NCI-H1417 (cell line): ENCODE data around the gene TNFSF13.
A peak's percentile ranks its signal among the peaks of the same experiment; 100 is the strongest.

Source experiments
- DNase-seq, 3 experiments: peaks; one replicate each; lab custom pipeline; 2025; lab: John Stamatoyannopoulos, UW

The TNFSF13 gene, protein sequence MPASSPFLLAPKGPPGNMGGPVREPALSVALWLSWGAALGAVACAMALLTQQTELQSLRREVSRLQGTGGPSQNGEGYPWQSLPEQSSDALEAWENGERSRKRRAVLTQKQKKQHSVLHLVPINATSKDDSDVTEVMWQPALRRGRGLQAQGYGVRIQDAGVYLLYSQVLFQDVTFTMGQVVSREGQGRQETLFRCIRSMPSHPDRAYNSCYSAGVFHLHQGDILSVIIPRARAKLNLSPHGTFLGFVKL

DNA sequence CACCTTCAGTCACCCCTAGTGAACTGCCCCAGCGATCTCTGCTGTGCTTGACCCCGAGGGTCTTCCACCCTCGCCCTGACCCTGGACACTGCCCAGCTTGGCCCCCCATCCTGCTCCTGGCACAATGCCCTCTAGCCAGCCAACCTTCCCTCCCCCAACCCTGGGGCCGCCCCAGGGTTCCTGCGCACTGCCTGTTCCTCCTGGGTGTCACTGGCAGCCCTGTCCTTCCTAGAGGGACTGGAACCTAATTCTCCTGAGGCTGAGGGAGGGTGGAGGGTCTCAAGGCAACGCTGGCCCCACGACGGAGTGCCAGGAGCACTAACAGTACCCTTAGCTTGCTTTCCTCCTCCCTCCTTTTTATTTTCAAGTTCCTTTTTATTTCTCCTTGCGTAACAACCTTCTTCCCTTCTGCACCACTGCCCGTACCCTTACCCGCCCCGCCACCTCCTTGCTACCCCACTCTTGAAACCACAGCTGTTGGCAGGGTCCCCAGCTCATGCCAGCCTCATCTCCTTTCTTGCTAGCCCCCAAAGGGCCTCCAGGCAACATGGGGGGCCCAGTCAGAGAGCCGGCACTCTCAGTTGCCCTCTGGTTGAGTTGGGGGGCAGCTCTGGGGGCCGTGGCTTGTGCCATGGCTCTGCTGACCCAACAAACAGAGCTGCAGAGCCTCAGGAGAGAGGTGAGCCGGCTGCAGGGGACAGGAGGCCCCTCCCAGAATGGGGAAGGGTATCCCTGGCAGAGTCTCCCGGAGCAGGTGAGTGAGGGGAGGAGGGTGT, at the start of gene TNFSF13:
Gene TNFSF13 (plus strand): TSS at position 207 of the 776 bp plus-strand sequence. CDS start 290 bp downstream, at position 497.
- peak in 2 of 3 experiments; percentile 30 to 42 for DNase-seq

DNA sequence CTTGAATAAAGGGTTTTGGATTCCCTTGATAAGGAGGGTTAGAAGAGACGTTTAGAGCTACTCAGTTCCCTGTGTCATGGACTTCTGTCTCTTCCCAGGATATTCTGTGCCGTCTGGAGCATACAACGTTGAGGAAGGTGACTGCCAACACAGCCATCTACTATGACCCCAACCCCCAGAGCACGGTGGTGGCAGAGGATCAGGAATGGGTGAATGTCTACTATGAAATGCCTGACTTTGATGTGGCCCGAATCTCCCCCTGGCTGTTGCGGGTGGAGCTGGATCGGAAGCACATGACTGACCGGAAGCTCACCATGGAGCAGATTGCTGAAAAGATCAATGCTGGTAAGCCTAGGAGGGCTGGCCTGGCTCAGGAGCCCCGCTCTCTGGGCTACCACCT, 49.7 kb upstream of the TNFSF13 start:
- no peak for DNase-seq

DNA sequence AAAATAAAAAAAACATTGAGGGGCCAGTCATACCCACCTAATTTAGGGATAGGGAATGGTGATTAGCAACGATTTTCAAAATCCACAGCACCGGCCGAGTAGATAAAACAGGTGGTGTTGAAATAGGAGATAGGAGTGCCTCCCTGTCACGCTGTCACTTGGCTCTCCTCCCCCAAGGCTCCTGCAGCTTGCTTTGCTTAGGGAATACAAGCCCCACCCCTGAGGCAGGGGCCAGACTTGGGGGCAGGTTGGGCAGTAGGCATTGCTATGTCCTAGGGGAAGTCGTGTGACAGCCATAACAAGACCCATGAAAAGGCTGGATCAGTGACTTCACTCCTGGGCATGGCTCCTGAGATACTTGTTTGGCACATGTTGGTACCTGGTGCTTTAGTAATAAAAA, 48.6 kb upstream of the TNFSF13 start:
- no peak for DNase-seq

DNA sequence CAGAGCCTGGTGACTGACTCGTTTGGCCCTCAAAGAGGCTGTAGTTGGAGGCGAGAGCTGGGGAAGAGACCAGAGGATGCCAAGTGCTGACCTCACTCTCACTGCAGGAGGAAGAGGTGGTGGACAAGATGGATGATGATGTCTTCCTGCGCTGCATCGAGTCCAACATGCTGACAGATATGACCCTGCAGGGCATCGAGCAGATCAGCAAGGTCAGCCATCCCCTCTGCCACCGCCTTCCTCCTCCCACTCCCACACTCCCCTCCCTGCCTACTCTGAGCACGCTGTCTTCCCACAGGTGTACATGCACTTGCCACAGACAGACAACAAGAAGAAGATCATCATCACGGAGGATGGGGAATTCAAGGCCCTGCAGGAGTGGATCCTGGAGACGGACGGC, 47.4 kb upstream of the TNFSF13 start:
- DNase-seq, result no peak

DNA sequence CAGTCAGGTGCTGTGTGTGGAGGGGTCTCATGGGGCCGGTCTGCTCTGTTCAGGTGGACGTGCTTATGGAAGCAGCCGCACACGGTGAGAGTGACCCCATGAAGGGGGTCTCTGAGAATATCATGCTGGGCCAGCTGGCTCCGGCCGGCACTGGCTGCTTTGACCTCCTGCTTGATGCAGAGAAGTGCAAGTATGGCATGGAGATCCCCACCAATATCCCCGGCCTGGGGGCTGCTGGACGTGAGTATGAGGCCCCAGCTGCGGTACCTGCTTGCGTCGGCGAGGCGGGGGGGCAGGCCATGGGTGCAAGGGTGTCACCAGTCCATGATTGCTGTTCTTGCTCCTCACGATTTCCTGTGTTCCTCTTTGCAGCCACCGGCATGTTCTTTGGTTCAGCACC, 46.4 kb upstream of the TNFSF13 start:
- DNase-seq, result no peak

DNA sequence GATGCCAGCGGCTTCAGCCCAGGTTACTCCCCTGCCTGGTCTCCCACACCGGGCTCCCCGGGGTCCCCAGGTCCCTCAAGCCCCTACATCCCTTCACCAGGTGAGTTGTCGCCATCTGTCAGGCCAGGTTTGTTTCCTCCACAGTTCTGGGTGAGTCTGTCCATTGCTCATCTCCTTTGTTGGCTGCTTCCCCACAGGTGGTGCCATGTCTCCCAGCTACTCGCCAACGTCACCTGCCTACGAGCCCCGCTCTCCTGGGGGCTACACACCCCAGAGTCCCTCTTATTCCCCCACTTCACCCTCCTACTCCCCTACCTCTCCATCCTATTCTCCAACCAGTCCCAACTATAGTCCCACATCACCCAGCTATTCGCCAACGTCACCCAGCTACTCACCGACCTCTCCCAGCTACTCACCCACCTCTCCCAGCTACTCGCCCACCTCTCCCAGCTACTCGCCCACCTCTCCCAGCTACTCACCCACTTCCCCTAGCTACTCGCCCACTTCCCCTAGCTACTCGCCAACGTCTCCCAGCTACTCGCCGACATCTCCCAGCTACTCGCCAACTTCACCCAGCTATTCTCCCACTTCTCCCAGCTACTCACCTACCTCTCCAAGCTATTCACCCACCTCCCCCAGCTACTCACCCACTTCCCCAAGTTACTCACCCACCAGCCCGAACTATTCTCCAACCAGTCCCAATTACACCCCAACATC, 45.6 kb upstream of the TNFSF13 start:
- no peak for DNase-seq

DNA sequence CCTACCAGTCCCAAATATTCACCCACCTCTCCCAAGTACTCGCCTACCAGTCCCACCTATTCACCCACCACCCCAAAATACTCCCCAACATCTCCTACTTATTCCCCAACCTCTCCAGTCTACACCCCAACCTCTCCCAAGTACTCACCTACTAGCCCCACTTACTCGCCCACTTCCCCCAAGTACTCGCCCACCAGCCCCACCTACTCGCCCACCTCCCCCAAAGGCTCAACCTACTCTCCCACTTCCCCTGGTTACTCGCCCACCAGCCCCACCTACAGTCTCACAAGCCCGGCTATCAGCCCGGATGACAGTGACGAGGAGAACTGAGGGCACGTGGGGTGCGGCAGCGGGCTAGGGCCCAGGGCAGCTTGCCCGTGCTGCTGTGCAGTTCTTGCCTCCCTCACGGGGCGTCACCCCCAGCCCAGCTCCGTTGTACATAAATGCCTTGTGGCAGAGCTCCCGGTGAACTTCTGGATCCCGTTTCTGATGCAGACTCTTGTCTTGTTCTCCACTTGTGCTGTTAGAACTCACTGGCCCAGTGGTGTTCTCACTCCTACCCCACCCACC, 44.6 kb upstream of the TNFSF13 start:
- no peak for DNase-seq

DNA sequence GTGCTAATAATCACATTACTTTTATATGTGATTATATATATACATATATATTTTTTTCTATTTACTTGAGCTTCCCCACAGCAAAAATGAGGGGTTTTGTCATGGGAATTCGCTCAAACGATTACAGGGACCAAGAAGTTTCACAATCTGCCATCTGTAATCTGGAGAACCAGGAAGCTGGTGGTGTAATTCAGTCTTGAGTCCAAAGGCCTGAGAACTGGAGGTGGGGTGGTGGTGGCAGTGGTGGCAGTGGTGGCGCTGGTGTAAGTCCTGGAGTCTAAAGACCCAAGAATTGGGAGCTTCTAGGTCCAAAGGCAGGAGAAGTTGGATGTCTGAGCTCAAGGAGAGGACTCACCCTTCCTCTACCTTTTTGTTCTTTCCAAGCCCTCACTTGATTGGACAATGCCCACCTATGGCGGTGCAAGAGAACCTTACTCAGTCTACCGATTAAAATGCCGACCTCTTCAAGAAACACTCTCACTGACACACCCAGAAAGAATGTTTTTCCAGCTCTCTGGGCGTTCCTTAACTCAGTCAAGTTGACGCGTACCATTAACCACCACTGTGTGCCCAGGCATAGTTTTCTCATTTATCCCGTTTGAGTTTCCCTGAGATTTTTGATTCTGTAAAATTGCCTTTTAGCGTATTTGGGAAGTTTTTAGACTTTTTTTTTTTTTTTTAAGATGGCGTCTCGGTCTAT, 42.5 kb upstream of the TNFSF13 start:
- DNase-seq, result no peak

DNA sequence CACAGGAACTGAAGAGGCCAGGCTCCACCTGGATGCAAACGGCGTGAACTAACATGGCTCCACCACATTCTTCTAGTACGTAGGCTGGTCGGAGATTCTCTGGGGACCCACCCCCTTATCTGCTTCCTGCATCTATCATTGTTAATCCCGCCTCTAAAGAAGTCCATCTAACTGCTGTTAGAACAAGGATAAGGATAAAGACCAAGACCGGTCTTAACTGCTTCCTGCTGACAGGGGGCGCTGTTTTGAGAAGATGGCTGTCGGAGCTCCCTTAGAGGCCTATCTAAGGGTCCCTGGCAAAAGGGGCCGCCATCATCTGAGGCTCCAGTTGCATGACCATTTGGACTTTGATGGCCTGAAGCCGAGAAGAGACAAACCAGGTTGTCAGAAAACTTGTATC, 35.5 kb upstream of the TNFSF13 start:
- peak in 1 of 3 experiments; percentile 0 for DNase-seq

DNA sequence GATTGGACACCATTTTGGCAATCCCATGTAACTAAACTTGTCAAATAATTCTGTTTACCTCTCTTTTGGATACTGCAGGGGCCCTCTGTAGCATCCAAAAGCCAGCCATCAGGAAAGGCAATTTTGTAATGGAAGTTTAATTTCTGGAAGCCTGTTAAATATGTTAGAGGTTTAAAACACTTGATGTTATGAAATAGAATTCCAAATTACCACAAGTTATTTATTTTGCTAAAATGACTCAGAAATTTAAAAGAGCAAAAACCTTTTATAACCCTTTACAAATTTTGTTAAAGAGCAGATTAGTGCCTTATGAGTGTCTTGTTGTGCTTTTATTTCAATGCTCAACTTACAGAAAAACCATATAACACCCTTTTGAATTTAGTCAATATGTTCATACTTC, 29.7 kb upstream of the TNFSF13 start:
- no peak for DNase-seq

DNA sequence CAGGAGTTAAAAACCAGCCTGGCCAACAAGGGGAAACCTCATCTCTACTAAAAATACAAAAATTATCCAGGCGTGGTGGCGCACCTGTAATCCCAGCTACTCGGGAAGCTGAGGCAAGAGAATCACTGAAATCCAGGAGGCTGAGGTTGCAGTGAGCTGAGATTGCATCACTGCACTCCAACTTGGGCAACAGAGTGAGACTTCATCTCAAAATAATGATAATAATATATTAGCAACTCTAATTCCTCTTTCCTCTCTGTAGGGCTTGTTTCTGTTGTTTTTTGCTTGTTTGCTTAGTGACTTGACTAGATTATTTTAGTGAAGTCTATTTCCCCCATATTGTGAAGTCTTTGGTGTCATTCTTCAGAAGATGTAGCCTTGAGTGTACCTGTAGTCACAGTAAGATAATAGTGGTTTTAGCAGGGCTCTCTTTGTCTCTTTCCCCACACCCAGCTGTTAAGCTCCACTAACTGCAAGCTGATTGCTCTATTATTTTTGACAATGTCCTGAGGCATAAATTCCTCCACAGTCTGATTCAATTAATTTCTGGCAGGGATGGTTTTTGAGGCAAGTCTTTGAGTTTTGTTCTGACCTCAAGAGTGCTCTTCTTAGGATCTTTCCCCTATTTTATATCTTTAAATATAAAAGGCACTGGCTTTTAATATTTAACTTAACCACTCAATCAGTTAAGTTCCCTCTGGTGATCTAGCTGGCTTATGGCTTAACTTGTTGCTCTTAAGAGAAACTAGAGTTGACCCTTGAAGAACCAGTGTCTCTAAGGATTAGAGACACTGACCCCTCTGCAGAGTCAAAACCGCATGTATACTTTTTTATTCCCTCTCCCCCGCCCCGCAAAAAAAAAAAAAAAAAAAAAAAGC, 28.3 kb upstream of the TNFSF13 start:
- DNase-seq, result no peak

DNA sequence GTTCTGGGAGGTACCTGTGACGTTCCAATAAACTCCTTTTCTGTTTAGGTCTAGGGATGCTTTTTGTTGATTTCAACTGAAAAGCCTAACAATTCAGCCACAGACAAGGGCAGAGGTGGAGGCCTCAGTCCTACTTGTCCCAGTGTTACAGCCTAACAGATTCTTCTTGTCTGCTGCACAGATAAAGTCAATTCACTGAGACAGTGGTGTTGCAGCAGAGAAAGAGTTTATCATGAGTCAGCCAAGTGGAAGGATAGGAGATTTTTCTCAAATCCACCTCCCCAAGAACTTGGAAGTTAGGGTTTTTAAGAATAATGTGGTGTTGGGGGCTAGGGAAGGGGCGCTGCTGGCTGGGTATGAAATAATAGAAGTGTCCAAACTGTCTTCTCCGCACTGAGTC, 20.5 kb upstream of the TNFSF13 start:
- DNase-seq, result no peak

DNA sequence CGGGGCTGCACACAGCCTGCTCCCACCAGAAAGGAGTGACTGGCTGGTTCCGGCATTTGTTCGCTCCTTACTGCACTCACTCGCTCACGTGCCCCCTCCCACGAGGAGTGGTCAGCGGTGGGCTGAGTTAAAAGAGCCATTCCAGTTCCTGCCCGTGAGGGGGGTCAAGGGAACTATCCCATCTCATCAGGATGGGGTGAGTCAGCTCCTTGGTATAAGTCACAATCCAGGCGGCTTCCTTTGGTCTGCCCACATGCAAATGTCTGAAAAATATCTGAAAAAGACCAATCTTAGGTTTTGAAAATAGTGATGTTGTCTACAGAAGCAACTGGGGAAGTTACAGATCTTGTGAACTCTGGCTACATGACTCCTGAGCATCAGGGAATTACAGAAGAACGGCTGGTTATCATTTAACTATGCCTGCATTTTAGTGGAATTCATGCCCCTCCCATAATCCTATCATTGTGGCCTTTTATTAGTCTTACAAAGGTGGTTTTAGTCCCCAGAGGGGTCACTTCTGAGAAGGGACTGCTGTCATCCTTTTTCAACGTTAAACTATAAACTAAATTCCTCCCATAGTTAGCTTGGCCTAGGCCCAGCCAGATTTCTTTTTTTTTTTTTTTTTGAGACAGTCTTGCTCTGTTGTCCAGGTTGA, 19.5 kb upstream of the TNFSF13 start:
- no peak for DNase-seq

DNA sequence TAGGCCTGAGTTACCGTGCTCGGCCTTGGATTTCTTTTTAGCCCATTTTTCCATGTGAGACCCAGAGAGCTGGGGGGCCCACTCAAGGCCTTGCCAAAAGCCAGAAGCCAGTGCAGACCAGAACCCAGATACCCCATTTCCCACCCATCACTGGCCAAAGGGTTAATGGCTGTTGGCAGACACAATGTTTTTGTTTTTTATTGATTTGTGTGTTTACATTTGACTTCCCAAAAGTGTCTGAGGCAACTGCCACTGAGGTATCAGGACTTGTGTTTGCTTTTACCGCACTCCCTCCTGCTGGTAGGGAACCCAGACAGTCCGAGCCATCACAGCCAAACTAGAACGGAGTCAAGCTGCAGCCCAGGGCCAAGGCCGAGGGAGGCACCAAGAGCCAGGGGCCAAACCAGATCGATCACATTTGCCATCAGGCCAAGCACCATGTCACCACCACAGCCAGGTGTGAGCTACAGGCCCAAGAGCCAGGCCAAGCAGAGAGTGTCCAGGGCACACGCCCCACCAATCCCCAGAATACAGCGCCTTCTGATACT, 17.4 kb upstream of the TNFSF13 start:
- DNase-seq, result no peak

DNA sequence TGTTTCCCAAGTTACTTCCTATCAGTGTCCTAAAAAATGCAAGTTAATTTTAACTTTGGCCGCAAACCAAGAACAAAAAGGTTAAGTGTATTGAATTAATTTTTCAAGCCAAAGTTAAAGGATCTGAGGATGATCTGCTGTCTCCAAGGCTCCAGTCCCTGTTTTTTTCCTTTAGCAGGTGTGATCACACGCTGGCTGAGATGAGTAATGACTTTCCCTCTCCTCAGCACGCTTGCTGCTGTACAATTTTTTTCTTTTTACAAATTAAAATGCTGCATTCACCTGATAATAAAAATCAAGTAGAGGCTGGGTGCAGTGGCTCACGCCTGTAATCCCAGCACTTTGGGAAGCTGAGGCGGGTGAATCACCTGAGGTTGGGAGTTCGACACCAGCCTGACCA, 13.6 kb upstream of the TNFSF13 start:
- peak in 1 of 3 experiments; percentile 0 for DNase-seq

DNA sequence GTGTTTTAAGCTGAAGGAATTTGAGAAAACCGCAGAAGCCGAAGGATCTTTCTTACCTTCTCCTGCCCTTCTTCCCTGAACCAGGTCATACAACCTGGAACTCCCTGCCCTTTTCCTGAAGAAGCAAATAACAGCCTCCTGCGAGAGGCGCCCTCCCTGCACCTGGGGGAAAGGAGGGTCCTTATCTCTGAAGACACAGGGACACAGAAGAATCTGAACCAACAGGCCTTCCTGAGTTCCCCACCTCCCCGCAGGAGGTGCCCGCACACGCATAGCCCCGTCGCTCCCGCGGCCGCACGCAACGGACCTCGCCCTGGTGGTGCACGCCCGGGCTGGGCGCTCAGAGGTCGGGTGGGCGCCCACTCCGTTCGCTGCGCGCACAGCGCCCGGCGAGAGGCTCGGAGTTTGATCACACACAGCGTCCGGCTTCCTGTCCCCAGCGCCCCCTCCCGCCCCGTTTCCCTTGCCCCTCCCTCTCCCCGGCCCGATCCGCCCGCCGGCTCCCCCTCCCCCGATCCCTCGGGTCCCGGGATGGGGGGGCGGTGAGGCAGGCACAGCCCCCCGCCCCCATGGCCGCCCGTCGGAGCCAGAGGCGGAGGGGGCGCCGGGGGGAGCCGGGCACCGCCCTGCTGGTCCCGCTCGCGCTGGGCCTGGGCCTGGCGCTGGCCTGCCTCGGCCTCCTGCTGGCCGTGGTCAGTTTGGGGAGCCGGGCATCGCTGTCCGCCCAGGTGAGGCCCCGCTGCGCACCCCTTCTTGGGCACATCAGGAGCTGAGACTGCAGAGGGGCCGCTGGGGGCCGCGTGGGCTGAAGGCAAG, 9.8 kb upstream of the TNFSF13 start, which contains the start of gene TNFSF12:
Gene TNFSF12 (plus strand): TSS at position 474 of the 816 bp plus-strand sequence. CDS start 96 bp downstream, at position 570.
- peak in 2 of 3 experiments; percentile 27 to 36 for DNase-seq

DNA sequence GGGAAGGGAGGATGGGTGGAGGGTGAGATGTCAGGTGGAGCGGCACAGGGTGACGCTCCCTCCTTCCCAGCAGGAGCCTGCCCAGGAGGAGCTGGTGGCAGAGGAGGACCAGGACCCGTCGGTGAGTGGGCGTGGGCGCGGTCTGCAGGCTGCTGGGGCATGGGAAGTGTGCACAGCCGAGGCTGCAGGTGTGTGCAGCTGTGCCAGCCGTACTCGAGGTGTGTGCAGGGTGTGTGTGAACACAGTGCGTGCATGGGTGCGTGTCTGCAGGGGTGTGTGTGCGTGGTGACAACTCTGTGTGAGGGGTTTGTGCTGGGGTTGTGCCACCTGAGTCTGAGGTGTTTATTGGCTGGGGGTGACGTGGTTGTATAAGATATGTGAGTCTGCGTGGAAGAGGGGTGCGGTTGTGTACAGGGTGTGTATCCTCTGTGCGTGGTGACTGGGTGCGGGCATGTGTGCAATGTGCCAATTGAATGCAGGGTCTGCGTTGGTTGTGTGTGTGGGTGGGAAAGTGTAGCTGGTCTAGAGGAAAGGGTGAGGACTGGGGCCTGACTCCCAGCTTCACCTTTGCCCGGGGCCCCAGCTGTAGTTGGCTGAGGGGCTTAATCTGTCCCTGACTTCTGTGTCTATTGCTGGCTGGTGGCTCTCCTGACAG, 9.0 kb upstream of the TNFSF13 start:
- peak in 2 of 3 experiments; percentile 2 to 27 for DNase-seq

DNA sequence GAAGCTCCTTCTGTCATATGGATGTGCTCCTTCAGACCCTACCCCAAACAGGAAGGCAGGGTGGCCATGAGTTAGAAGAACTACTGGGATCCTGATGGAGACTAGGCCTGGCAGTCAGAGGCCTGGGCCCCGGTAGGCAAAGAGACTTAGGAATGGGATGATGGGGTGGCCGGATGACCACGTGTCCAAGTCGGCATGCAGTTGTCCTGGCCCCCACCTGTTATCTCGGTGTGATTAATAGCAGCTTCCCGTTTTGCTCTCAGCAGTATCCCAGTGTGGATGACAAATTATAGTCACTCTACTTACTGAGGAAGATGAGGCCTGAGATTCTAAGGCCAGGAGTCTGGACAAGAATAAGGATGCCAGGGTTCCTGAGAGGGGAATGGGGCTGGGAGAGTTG, 8.2 kb upstream of the TNFSF13 start:
- DNase-seq, result no peak

DNA sequence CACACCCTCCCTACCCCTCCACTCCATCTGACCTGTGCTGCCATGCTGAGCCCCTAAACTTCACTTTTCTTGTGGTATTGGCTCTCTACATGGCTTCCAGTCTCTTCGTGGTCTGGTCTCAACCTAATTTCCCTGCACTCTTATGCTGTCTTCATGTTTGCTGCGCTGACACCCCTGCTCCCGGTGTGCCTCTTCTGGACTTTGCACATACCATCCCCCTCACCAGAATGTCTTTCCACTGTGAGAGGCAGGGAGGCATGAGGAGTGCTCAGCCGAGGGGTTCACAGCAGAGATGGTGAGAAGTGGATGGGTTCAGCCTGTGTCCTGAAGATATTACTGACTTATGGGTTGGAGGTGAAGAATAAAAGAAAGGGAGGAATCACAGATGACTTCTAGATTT, 7.2 kb upstream of the TNFSF13 start:
- no peak for DNase-seq
